PC-9 (cell line): ENCODE measurements around the gene CAPN10. TPM values are rescaled to one million over a fixed set of nuclear protein-coding genes. Genes with fewer than 3 reads are reported as not detected.

Experiments
- BruUV-seq: library from RNA; stranded (reverse); fragments of 400-500 nt; replicated peaks from 2 replicates; lab custom pipeline; 2021; lab: Mats Ljungman, UMichigan
- CTCF ChIA-PET: fragments of 300-600 bp; sonication (Branson Sonifier 250); formaldehyde crosslinking; loops from one replicate; lab custom pipeline; 2022; ENCODE audit warnings: antibody characterized with exemption; lab: Charles Lee
- POLR2A ChIA-PET: fragments of 300-600 bp; sonication (Branson Sonifier 250); formaldehyde crosslinking; loops from one replicate; lab custom pipeline; 2022; ENCODE audit warnings: antibody characterized with exemption; ENCODE audit not compliant: unreplicated experiment; lab: Charles Lee
- DNase-seq, 2 experiments: peaks; one replicate each; pipeline versions ENCODE4 v3.0.0 to v3.0.0-alpha.2; 2015 to 2022; ENCODE audit warnings: mixed read lengths in 1 of 2
- H2AFZ ChIP-seq: fragments of 200-600 bp; sonication (generic); 2 replicates; pipeline ENCODE4 v1.8.1; 2017; ENCODE audit warnings: antibody characterized with exemption
- H3F3A ChIP-seq: fragments of 200-600 bp; sonication (generic); 2 replicates; pipeline ENCODE4 v1.8.1; 2017; ENCODE audit warnings: antibody characterized with exemption, mild to moderate bottlenecking, low read depth; ENCODE audit not compliant: insufficient read depth
- H3K27ac ChIP-seq: fragments of 200-600 bp; sonication (generic); 2 replicates; pipeline ENCODE4 v1.6.1; 2016; ENCODE audit warnings: mixed run types
- H3K27me3 ChIP-seq: fragments of 200-600 bp; sonication (generic); 2 replicates; pipeline ENCODE4 v1.6.1; 2016; ENCODE audit warnings: low read depth, mixed run types; ENCODE audit not compliant: insufficient read depth
- H3K36me3 ChIP-seq: fragments of 200-600 bp; sonication (generic); 2 replicates; pipeline ENCODE4 v1.6.1; 2016; ENCODE audit warnings: low read depth, mixed run types
- H3K4me1 ChIP-seq: fragments of 200-600 bp; sonication (generic); replicated peaks from 2 replicates; pipeline ENCODE4 v1.6.1; 2016; ENCODE audit warnings: mixed run types; ENCODE audit not compliant: insufficient read depth
- H3K4me2 ChIP-seq: fragments of 200-600 bp; sonication (generic); 2 replicates; pipeline ENCODE4 v1.6.1; 2017; ENCODE audit warnings: mixed run types
- H3K4me3 ChIP-seq: fragments of 200-600 bp; sonication (generic); 2 replicates; pipeline ENCODE4 v1.6.1; 2016; ENCODE audit warnings: mixed run types
- H3K79me2 ChIP-seq: fragments of 200-600 bp; sonication (generic); 2 replicates; pipeline ENCODE4 v1.6.1; 2017; ENCODE audit warnings: low read depth, mixed run types
- H3K9me2 ChIP-seq: fragments of 200-600 bp; sonication (generic); 2 replicates; pipeline ENCODE4 v1.8.1; 2017; ENCODE audit warnings: mild to moderate bottlenecking; ENCODE audit not compliant: insufficient read depth
- H3K9me3 ChIP-seq: fragments of 200-600 bp; sonication (generic); 2 replicates; pipeline ENCODE4 v1.8.1; 2016; ENCODE audit warnings: low read depth; ENCODE audit not compliant: insufficient read depth
- H4K20me1 ChIP-seq: fragments of 200-600 bp; sonication (generic); 2 replicates; pipeline ENCODE4 v1.8.1; 2017; ENCODE audit not compliant: insufficient read depth
- EZH2 ChIP-seq: fragments of 200-600 bp; sonication (generic); IDR thresholded peaks from 2 replicates; pipeline ENCODE4 v1.8.0; 2017; ENCODE audit warnings: antibody characterized with exemption, low read depth
- intact Hi-C: fragments of 100-400 bp; cut with micrococcal nuclease; formaldehyde crosslinking; loops from one replicate; pipeline ENCODE4 v1.10.0; 2022; ENCODE audit not compliant: unreplicated experiment
- total RNA-seq: library from RNA; stranded (reverse); gene quantifications from 2 replicates; pipeline ENCODE4 v1.2.3, GENCODE V29; 2021
- TF ChIP-seq, protein P1 (sequence below): fragments of 200-600 bp; sonication (generic); conservative IDR thresholded peaks from 2 replicates; pipeline ENCODE4 v1.6.1; 2017; ENCODE audit warnings: mixed run types, antibody characterized with exemption, mild to moderate bottlenecking, moderate library complexity

The CAPN10 gene
- total RNA-seq, 1 experiment from 2014 or later: 49.8 TPM

DNA sequence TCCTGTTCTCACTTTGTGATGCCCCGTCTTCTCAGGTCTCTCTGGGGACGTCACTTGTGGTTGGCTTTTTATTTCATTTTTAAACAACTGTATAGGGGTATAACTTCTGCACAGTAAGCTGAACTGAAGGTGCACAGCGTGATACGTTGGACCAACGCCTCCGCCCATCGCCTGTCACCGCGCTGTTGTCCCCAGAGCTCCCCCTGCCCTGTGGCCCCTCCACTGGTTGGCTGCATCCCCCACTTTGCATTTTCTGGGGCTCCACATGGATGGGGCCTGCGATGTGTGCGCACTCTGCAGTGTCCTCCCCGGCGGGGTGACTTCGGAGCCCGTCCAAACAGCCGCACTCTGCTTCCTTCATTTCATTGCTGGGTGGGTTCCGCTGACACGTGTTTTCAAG is 53.0 kb downstream of the CAPN10 start:
- Histone ChIP-seq H3K9me2 (no peaks in the 10 kb centered on the region), H3K4me3 (no peak overlapping the region), H3K4me2 (no peak overlapping the region), H3K9me3 (no peaks in the 10 kb centered on the region), H2AFZ (no peak overlapping the region), H3K4me1 (no peaks in the 10 kb centered on the region), H3K27me3 (peaks cover 65% of the 10 kb centered on the region), H3F3A (no peaks in the 10 kb centered on the region), H3K27ac (no peak overlapping the region), H3K36me3 (no peaks in the 10 kb centered on the region), H4K20me1 (no peaks in the 10 kb centered on the region), H3K79me2 (no peaks in the 10 kb centered on the region)
- CTCF ChIA-PET: no interaction called here
- TF ChIP-seq, protein P1, sequence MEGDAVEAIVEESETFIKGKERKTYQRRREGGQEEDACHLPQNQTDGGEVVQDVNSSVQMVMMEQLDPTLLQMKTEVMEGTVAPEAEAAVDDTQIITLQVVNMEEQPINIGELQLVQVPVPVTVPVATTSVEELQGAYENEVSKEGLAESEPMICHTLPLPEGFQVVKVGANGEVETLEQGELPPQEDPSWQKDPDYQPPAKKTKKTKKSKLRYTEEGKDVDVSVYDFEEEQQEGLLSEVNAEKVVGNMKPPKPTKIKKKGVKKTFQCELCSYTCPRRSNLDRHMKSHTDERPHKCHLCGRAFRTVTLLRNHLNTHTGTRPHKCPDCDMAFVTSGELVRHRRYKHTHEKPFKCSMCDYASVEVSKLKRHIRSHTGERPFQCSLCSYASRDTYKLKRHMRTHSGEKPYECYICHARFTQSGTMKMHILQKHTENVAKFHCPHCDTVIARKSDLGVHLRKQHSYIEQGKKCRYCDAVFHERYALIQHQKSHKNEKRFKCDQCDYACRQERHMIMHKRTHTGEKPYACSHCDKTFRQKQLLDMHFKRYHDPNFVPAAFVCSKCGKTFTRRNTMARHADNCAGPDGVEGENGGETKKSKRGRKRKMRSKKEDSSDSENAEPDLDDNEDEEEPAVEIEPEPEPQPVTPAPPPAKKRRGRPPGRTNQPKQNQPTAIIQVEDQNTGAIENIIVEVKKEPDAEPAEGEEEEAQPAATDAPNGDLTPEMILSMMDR: no peak
- no peak for TF ChIP-seq EZH2
- no peak for DNase-seq
- intact Hi-C loops: no loop called here
- BruUV-seq: no TSS peak
- POLR2A ChIA-PET: no interaction called here

DNA sequence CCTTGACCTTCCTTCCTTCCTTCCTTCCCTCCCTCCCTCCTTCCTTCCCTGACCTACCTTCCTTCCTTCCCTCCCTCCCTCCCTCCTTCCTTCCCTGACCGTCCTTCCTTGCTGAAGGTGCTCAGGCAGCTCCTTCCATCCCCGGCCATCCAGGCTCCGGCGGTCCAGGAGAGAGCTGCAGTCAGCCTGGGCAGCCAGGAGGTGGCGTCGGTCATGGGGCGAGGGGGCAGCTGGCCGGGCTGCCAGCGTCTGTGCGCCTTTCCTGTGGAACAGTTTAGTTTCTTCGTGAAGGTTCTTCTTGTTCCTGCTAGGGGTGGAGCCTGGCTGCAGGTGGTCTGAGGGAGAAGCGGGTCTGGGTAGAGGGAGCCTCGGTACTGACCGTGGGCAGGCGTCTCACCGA is 54.4 kb downstream of the CAPN10 start:
- TF ChIP-seq EZH2: no peak
- TF ChIP-seq, protein P1: peak; percentile 62
- no TSS peak for BruUV-seq
- DNase-seq: peak in 1 of 2 experiments; percentile 66
- Histone ChIP-seq H3K4me2 (no peak overlapping the region), H3K4me1 (no peaks in the 10 kb centered on the region), H3K9me2 (no peaks in the 10 kb centered on the region), H3K36me3 (no peaks in the 10 kb centered on the region), H3K4me3 (no peak overlapping the region), H4K20me1 (no peaks in the 10 kb centered on the region), H2AFZ (no peak overlapping the region), H3K79me2 (no peaks in the 10 kb centered on the region), H3F3A (no peaks in the 10 kb centered on the region), H3K9me3 (no peaks in the 10 kb centered on the region), H3K27me3 (peaks cover 78% of the 10 kb centered on the region), H3K27ac (no peak overlapping the region)
- intact Hi-C loops: loop anchor here (2.0 kb wide), 1 partner anchor 200 kb away; no protein-coding TSS in a partner anchor
- POLR2A ChIA-PET: interaction anchor here (0.5 to 0.6 kb wide), 2 partner anchors 80 to 111 kb away, joined by 3 to 4 read pairs; no protein-coding TSS in a partner anchor
- CTCF ChIA-PET: interaction anchor here (1.0 to 1.1 kb wide), 2 partner anchors 61 to 460 kb away, joined by 3 to 4 read pairs; no protein-coding TSS in a partner anchor

DNA sequence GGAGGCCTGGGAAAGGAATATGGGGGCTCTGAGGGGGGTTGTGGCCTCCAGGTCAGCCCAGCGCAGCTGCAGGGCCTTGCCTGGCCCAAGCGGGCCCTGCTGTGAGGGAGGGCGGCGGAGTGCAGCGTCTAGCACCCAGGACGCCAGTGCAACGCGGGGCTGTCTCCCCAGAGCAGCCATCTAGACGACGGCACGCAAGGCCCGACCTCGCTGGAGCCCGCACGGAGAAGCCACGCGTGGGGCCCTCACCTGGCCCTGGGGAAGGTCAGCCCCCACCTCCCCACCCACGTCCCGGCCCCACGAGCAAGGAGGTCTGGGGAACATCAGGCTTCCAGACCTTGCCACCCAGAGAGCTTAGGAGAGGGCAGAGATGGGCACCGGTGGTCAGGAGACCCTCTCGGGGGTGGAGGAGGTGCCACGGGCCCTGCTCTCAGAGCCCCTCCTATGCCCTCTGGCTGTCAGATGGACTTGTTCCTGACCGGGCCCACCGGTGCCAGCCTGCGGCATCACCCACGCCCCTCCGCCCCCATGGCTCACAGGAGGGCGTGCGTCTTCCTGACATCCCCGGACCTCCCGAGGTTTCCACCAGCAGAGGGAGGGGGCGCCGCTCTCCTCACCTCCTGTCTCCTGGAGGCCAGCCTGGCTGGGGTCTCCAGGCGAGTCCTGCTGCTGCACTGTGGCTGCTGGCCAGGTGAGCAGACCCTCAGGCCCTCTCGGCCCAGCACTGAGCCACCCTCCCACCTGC is 55.7 kb downstream of the CAPN10 start:
- H3F3A ChIP-seq: no peaks in the 10 kb centered on the region
- POLR2A ChIA-PET: no interaction called here
- no peaks in the 10 kb centered on the region for H3K36me3 ChIP-seq
- H3K27me3 ChIP-seq: peaks cover 78% of the 10 kb centered on the region
- CTCF ChIA-PET: interaction anchor here (0.7 kb wide), 1 partner anchor 1161 kb away, joined by 7 read pairs; no protein-coding TSS in a partner anchor
- H3K79me2 ChIP-seq: no peaks in the 10 kb centered on the region
- TF ChIP-seq EZH2: no peak
- TF ChIP-seq, protein P1: no peak
- H3K9me3 ChIP-seq: no peaks in the 10 kb centered on the region
- H3K9me2 ChIP-seq: no peaks in the 10 kb centered on the region
- H3K4me3 ChIP-seq: no peak overlapping the region
- H2AFZ ChIP-seq: no peak overlapping the region
- no peak overlapping the region for H3K27ac ChIP-seq
- intact Hi-C loops: no loop called here
- H3K4me1 ChIP-seq: no peaks in the 10 kb centered on the region
- H3K4me2 ChIP-seq: no peak overlapping the region
- H4K20me1 ChIP-seq: no peaks in the 10 kb centered on the region
- BruUV-seq: no TSS peak
- no peak for DNase-seq
